Smooth muscle cell of the brain vasculature (primary cell): ENCODE data around the gene CGN.

ENCODE experiments used
- DNase-seq: peaks from one replicate; pipeline ENCODE4 v3.0.0-alpha.2; 2012; ENCODE audit warnings: low read depth, low spot score

CGN gene

GRCh38 chr1:151510957-151511635 is at the start of gene CGN:
TSS of gene CGN (plus strand) at chr1:151511387. CDS start at chr1:151518520, 7,133 bp downstream.
- DNase-seq = peak; percentile 21

- DNase-seq = no peak
These were observed 49.5 kb upstream of the CGN start for GRCh38 chr1:151461694-151462093.

- no peak for DNase-seq
These were observed 46.2 kb upstream of the CGN start for GRCh38 chr1:151465026-151465425.

- DNase-seq = peak; percentile 49
These were observed 38.1 kb upstream of the CGN start for GRCh38 chr1:151472856-151473731.

- no peak for DNase-seq
These were observed 36.4 kb upstream of the CGN start for GRCh38 chr1:151474745-151475144.

GRCh38 chr1:151475175-151475574 is 36.0 kb upstream of the CGN start:
- DNase-seq = no peak

- no peak for DNase-seq
These were observed 35.1 kb upstream of the CGN start for GRCh38 chr1:151476083-151476482.

GRCh38 chr1:151477066-151477465 is 34.1 kb upstream of the CGN start:
- DNase-seq = no peak

- no peak for DNase-seq
These were observed 32.9 kb upstream of the CGN start for GRCh38 chr1:151478140-151478812.

- no peak for DNase-seq
These were observed 32.3 kb upstream of the CGN start for GRCh38 chr1:151478923-151479322.

GRCh38 chr1:151479462-151479861 is 31.7 kb upstream of the CGN start:
- no peak for DNase-seq

- no peak for DNase-seq
These were observed 29.2 kb upstream of the CGN start for GRCh38 chr1:151482017-151482416.

- DNase-seq = no peak
These were observed 25.4 kb upstream of the CGN start for GRCh38 chr1:151485685-151486255.

GRCh38 chr1:151486557-151486956 is 24.6 kb upstream of the CGN start:
- no peak for DNase-seq

GRCh38 chr1:151491641-151492040 is 19.5 kb upstream of the CGN start:
- no peak for DNase-seq

GRCh38 chr1:151492120-151492519 is 19.1 kb upstream of the CGN start:
- DNase-seq = no peak

GRCh38 chr1:151493042-151493441 is 18.1 kb upstream of the CGN start:
- DNase-seq = no peak

- DNase-seq = no peak
These were observed 16.4 kb upstream of the CGN start for GRCh38 chr1:151494741-151495281.

- no peak for DNase-seq
These were observed 15.9 kb upstream of the CGN start for GRCh38 chr1:151495316-151495715.

- DNase-seq = no peak
These were observed 11.8 kb upstream of the CGN start for GRCh38 chr1:151499365-151499764.

- DNase-seq = no peak
These were observed 11.3 kb upstream of the CGN start for GRCh38 chr1:151499930-151500329.

GRCh38 chr1:151501474-151501873 is 9.7 kb upstream of the CGN start:
- DNase-seq = no peak
